NCI-H82 treated with DMSO at 0.1 percent for 48 hours (cell line): ENCODE measurements around the gene EIF2A.
A peak's percentile ranks its signal among the peaks of the same experiment; 100 is the strongest.
"Not testable (repeated sequence)": the region's sequence is repeated elsewhere in the genome, so short reads cannot be mapped to it uniquely, and the experiment has no call there.

Experiments used
- DNase-seq: peaks from one replicate; lab custom pipeline; 2025; ENCODE audit not compliant: unreplicated experiment; lab: John Stamatoyannopoulos, UW

The EIF2A gene

DNA sequence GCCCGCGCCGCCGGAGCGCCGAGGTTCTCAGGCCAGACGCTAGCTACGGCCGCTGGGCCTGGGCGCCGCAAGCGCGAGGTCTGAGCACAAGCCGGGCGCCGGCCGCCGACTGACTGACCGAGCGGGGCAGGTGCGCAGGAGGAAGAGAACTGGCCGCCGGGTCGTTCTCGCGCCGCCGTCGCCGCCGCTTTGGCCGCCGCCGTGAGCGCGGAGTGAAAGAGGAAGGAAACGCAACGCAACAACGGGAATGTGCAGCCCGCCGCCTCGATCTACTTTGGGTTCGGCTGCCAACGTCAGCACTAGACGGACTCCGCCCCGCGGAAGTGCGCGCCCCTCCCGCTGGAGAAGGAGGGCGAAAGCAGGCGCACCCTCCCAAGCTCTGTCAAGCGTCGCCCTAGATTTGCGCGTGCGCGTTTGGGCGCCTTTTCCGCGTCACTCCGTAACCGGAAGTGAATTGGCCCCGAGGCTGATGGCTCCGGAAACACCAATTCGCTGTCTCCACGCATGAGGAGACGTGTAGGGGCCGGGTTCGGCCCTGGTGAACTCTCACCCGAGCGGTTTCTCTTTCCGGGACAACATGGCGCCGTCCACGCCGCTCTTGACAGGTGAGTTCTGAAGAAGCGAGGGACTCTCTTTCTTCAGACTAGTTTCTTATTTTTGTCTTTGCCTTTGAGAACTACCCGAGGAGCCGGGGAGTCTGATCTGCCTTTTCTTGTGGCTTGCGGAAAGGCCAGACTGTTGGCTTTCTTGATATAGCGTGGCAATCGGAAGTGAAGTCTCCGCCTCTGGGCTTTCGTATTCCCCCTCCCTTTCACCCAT is at the start of gene EIF2A, which contains the start of gene SERP1:
Gene EIF2A (plus strand): TSS at position 562 of the 819 bp plus-strand sequence. CDS start 16 bp downstream, at position 578.
Gene SERP1 (minus strand): TSS at position 271 of the 819 bp plus-strand sequence. CDS start 361 bp downstream, outside the sequence.
- DNase-seq = peak; percentile 91

DNA sequence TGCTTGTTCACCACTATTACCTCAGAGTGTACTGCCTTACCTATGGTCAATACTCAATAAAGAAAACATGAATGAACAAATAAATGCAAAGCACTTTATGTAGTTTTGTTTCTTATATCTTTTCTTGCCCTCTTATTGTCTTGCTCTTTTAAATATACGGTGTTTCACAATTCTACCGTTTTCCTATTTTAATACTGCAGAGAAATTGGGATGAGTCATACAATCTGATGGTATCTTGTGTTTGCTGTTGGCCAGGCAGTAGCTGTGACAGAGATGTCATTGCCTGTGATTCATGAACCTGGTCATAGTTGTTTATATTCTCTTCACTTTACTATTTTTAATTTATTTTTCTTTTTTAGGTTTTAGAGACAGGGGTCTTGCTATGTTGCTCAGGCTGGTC is 48.6 kb upstream of the EIF2A start:
- DNase-seq = no peak

GRCh38 chr3:150500960-150501359 is 45.6 kb upstream of the EIF2A start:
- not testable (repeated sequence) for DNase-seq

DNA sequence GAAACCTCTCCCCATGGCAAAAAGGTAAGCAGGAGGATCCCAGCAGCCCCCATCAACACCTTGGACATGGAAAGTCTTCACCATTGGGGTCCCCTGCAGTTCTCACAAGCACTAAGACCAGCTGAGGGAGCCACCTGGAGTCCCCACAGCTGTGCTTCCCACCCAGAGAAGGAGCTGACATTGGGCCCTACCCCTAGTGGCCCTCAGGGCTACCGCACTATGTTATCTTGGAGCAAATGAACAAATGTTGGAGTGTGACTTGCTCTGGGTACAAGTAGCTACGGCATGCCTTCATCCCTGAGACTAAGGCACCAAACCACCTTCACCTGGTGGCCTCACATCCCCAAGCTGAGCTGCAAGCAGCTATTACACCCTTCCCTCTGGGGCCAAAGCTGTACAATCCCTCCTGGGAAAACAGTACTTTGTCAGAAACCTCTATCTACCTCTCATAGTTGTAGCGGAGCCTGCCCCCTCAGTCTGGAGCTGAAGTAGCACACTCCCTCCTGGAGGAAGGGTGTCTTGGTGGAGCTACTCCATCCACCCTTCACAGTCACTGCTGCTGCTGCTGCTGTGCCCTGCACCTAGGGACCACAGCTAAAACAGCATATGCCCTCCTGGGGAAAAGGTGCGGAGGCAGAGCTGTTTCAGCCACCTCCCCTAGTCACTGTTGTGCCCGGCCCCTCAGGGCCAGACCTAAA is 43.0 kb upstream of the EIF2A start:
- DNase-seq = no peak

GRCh38 chr3:150504483-150504882 is 42.1 kb upstream of the EIF2A start:
- no peak for DNase-seq

GRCh38 chr3:150508401-150508800 is 38.2 kb upstream of the EIF2A start:
- no peak for DNase-seq

DNA sequence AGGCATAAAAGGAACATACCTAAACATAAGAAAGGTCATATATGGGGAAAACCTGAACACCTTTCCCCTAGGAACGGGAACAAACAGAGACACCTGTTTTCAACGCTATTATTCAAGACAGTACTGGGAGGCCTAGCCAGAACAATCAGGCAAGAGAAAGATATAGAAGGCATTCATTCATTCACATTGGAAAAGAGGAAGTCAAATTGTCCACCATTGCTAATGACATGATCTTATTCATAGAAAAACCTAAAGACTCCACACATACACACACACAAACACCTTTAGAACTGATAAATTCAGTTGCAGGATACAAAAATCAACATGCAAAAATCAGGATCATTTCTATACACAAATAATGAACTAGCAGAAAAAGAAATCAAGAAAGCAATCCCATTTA is 36.8 kb upstream of the EIF2A start:
- no peak for DNase-seq

DNA sequence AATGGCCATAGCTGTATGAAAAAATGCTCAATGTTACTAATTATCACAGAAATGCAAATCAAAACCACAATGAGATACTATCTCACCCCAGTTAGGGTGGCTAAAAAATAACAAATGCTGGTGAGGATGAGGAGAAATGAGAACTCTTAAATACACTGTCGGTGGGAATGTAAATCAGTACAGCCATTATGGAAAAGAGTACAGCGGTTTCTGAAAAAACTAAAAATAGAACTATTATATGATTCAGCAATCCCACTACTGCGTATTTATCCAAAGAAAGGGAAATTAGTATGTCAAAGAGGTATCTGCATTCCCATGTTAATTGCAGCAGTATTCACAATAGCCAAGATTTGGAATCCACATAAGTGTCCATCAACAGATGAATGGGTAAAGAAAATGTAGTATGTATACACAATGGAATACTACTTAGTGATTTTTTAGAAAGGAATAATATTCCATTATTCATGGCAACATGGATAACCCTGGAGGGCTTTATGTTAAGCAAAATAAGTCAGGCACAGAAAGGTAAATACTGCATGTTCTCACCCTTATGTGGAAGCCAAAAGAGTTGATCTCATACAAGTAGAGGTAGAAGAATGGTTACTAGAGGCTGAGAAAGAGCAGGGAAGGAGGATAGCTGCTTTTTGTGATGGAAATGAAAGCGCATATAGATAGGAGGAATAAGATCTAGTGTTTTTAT is 35.3 kb upstream of the EIF2A start:
- DNase-seq = no peak

DNA sequence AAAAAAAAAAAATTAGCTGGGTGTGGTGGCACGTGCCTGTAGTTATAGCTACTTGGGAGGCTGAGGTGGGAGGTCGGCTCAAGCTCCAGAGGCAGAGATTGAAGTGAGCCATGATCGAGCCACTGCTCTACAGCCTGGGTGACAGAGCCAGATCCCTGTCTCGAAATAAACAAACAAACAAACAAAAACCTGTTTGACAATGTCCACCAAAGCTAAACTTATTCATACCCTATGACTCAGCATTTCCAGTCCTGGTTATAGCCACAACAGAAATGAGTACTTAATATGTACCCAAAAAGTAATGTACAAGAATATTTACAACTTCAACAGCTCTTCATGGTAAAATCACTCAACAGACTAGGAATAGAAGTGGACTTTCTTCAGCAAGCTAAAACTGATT is 31.4 kb upstream of the EIF2A start:
- no peak for DNase-seq

- no peak for DNase-seq
Observed at GRCh38 chr3:150519026-150519425, 27.6 kb upstream of the EIF2A start.

DNA sequence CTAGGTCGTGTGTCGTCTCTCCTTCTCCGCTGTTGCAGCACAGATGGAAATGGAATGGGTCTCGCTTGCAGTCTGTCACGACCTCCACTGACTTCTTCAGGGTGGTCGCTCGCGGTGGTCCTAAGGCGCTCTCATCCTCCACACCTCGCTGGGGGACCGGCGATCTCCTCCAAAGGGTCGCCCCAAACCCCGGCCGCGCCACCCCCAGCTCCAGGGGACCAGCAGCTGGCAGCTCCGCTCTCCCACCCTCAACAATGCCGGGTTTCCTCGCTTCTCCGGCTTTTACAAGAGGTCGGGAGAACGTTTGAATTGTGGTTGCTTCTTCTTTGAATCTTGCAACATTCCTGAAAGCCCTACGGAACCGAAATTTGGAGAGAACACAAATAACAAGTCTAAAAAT is 26.2 kb upstream of the EIF2A start:
- no peak for DNase-seq

- no peak for DNase-seq
Observed at GRCh38 chr3:150521463-150521862, 25.1 kb upstream of the EIF2A start.

DNA sequence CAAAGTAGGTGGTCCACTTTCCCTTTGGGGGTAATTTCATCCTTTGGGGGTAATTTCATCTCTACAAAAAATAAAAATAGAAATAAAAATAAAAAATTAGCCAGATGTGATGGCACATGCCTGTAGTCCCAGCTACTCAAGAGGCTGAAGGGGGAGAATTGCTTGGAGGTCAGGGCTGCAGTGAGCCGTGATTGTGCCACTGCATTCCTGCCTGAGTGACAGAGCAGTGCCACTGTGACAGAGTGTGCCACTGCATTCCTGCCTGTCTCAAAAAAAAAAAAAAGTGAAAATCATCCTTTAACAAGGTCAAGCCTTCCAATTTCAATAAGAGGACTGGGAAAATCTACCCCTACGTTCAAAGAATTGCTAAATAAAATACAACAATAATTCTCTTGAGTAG is 23.0 kb upstream of the EIF2A start:
- no peak for DNase-seq

DNA sequence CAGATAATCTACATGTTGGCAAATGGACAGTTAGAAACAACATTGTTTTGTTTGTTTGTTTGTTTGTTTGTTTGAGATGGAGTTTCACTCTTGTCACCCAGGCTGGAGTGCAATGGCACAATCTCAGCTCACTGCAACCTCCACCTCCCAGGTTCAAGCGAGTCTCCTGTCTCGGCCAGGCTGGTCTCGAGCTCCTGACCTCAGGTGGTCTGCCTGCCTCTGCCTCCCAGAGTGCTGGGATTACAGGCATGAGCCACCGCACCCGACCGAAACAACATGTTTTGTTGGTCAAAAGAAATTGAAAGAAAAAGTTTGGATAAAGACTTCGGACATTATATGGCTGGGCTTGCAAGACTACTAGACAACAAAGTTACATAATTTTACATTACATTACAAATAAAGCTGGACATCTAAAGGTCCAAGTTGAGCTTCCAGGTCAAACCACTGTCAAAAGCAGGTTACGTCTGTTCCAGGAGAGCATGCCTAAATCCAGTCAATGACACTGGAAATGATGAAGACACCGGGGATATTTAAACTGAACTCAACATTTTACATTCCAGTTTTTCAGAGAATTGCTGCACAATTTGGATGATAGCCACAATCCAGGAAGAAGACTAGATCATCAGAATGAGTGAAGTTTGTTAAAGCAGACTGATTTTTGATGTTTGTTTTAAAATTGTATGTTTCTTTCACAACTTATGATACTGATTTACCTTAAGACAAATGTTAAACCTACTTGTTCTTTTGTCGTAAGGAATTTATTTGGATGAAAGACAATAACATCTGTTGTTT is 18.9 kb upstream of the EIF2A start:
- no peak for DNase-seq

GRCh38 chr3:150528354-150528797 is 18.2 kb upstream of the EIF2A start:
- no peak for DNase-seq

GRCh38 chr3:150531775-150532174 is 14.8 kb upstream of the EIF2A start:
- DNase-seq = no peak

GRCh38 chr3:150535204-150535603 is 11.4 kb upstream of the EIF2A start:
- DNase-seq = no peak

DNA sequence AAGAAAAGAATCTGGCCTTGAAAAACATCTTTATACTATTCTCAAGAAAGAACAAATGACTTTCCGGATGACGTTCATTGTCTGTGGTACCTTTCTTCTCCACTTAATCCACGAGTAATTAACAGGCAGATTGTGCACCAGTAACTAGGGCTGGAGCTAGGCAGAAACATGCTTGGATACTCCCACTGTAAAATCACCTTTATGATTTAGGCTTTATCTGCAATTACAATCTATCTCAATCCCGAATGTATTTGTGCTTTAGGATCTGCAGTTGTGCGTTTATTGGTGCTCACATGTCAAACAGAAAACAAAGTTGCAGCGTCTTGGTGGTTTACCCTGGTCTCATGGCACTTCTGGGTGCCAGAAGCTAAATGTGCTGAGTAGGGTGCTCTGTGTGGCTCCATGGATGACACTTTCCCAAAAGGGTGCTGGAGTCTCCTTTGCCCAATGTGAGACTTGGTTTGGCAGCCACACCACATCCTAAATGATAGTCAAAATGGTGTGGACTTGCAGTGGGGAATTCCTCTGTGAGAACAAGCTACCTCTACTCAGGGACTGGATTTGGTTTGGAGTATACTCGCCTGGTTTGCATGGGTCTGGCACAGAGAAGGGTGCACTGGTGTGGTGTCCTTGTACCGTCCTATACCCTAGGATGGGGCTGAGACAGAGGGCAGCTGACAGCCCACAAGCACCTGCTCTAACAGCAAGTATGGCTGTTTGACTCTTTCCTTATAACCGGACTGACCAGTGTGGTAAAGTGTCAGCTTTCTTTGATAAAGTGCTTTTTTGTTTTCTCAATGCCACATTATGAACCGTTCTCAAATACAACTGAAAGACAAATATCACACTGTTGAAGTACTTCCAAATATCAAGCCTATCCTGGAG is 8.0 kb upstream of the EIF2A start:
- DNase-seq = no peak

- DNase-seq = no peak
Observed at GRCh38 chr3:150540297-150540696, 6.3 kb upstream of the EIF2A start.

DNA sequence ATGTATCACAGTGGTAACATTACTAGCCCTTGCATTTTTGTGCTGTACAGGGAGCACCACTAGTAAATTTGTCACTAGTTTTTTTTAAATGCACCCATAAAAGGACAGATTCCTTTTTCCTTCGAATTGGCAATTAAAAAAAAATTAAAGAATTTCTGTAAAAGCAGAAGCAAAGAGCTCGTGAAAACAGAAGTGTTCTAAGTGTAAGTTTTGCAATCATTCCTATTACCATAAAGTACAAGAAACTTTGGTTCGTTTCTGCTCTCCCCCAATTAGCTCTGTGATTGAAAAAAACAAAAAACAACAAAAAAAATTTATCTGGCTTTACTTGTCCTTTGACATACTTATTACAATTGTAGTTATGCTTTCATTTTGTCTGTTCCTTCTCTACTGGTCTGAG is 5.6 kb upstream of the EIF2A start:
- DNase-seq = no peak
